Prostate gland (tissue), 2 donors: ENCODE results near the gene CTAGE6.
"Not testable (repeated sequence)": the region's sequence is repeated elsewhere in the genome, so short reads cannot be mapped to it uniquely, and the experiment has no call there.

Source experiments
- POLR2AphosphoS5 ChIP-seq: sonication (generic); formaldehyde crosslinking; IDR thresholded peaks from one replicate; pipeline ENCODE4 v1.6.1; 2017; ENCODE audit warnings: antibody characterized with exemption
- TF ChIP-seq, protein P1 (sequence below), 4 experiments: fragments of 200-600 bp in 2 of 4; fragments of 450-650 bp in 2 of 4; sonication (generic) in 2 of 4; IDR thresholded peaks; 1 replicate in 3 of 4; 2 replicates in 1 of 4; pipeline ENCODE4 v1.5.1; 2016 to 2019; ENCODE audit warnings: antibody characterized with exemption in 4 of 4, mild to moderate bottlenecking in 2 of 4, moderate library complexity in 2 of 4

DNA sequence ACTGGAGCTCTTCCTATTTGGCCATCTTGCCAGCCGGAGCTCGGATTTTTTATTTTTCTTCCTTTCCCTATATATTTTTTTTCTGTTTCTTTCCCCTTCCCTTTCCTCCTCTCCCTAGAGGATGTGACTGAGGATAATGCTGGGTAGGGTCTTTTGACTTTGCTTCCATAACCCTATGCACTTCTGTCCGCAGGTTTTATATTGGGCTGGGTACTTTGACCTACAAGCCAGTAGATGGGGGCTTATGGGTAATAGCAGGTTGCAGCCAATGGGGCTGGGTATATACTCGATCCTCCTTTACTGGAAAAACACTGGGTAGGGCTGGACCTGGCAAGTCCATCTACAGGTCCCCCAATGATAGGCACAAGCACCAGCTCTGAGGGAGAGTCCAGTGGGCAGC, 12.2 kb downstream of the CTAGE6 start:
- TF ChIP-seq, protein P1, sequence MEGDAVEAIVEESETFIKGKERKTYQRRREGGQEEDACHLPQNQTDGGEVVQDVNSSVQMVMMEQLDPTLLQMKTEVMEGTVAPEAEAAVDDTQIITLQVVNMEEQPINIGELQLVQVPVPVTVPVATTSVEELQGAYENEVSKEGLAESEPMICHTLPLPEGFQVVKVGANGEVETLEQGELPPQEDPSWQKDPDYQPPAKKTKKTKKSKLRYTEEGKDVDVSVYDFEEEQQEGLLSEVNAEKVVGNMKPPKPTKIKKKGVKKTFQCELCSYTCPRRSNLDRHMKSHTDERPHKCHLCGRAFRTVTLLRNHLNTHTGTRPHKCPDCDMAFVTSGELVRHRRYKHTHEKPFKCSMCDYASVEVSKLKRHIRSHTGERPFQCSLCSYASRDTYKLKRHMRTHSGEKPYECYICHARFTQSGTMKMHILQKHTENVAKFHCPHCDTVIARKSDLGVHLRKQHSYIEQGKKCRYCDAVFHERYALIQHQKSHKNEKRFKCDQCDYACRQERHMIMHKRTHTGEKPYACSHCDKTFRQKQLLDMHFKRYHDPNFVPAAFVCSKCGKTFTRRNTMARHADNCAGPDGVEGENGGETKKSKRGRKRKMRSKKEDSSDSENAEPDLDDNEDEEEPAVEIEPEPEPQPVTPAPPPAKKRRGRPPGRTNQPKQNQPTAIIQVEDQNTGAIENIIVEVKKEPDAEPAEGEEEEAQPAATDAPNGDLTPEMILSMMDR (IDR thresholded peaks at IDR 0.05) = not testable (repeated sequence)
- TF ChIP-seq POLR2AphosphoS5 = not testable (repeated sequence)
